Kidney (tissue), 14 donors: ENCODE measurements around the gene SEBOX. TPM values are rescaled to one million over a fixed set of nuclear protein-coding genes. Genes with fewer than 3 reads are reported as not detected.

Experiments used
- DNase-seq, 5 donors: peaks; one replicate each; pipeline ENCODE4 v3.0.0-alpha.2; 2013 to 2020
- FAIRE-seq: peaks from 2 replicates; lab custom pipeline; 2012; peaks lifted over from hg19 to GRCh38; lab: Jason Lieb, UNC
- H3K27ac ChIP-seq, 2 donors: one replicate each; pipeline ENCODE4 v1.7.0; 2013; ENCODE audit warnings: low read depth in 2 of 2, low read length in 2 of 2, inconsistent platforms in 1 of 2
- H3K27me3 ChIP-seq: one replicate; pipeline ENCODE4 v1.7.1; 2013; ENCODE audit warnings: low read length, inconsistent platforms; ENCODE audit not compliant: control insufficient read depth, insufficient read depth
- H3K36me3 ChIP-seq, 3 donors: one replicate each; pipeline versions ENCODE4 v1.7.0 to v1.7.1; 2013; ENCODE audit warnings: low read length in 3 of 3, control low read depth in 1 of 3, inconsistent platforms in 1 of 3; ENCODE audit not compliant: insufficient read depth in 3 of 3, control insufficient read depth in 2 of 3
- H3K4me1 ChIP-seq, 3 donors: one replicate each; pipeline versions ENCODE4 v1.7.0 to v1.7.1; 2013; ENCODE audit warnings: low read length in 3 of 3, inconsistent platforms in 1 of 3, low read depth in 1 of 3; ENCODE audit not compliant: control insufficient read depth in 2 of 3, insufficient read depth in 2 of 3
- H3K4me3 ChIP-seq, 3 donors: one replicate each; pipeline versions ENCODE4 v1.7.0 to v1.8.1; 2013; ENCODE audit warnings: low read length in 3 of 3, control low read depth in 1 of 3, inconsistent platforms in 1 of 3
- H3K9ac ChIP-seq, 3 donors: one replicate each; pipeline versions ENCODE4 v1.7.0 to v1.7.1; 2013; ENCODE audit warnings: low read length in 3 of 3, control low read depth in 1 of 3, inconsistent platforms in 1 of 3
- H3K9me3 ChIP-seq, 3 donors: one replicate each; pipeline versions ENCODE4 v1.7.0 to v1.7.1; 2013; ENCODE audit warnings: low read length in 3 of 3, control low read depth in 1 of 3, inconsistent platforms in 1 of 3; ENCODE audit not compliant: control insufficient read depth in 2 of 3, insufficient read depth in 1 of 3
- intact Hi-C: fragments of 100-400 bp; cut with DNase I; formaldehyde crosslinking; loops from one replicate; pipeline ENCODE4 v1.11.1; 2022
- polyA plus RNA-seq: library from polyadenylated mRNA; stranded (reverse); fragments of 350-450 nt; fragmentation: Illumina TruSeq; extraction: RNeasy Lipid Tissue Mini Kit (QIAGEN cat#74804); gene quantifications from one replicate; pipeline ENCODE4 v1.2.3, GENCODE V29; 2014; ENCODE audit warnings: low read depth, low replicate concordance; ENCODE audit not compliant: insufficient read depth
- total RNA-seq: library from RNA; stranded (reverse); fragmentation: NEBNext Ultra II Directional; extraction: Animal tissue kit (Norgen Biotek cat#: 25700); gene quantifications from one replicate; pipeline ENCODE4 v1.2.1, GENCODE V29; 2021
- TF ChIP-seq, protein P1 (sequence below): IDR thresholded peaks from 3 replicates; pipeline ENCODE4 v1.5.1; 2012; ENCODE audit warnings: mild to moderate bottlenecking, moderate library complexity, borderline replicate concordance; ENCODE audit not compliant: insufficient read depth; ENCODE audit errors: extremely low read depth
- donor health status: control.
- donor health status: control.
- donor health status: control.
- donor health status: control.
- donor health status: control.
- donor health status: DM: yes; HTN: yes; CAD: no.
- donor health status: Normal renal cell carcinoma (clear cell type).

SEBOX gene
- total and polyA plus RNA-seq, 2 donors from 2014 or later = not detected

DNA sequence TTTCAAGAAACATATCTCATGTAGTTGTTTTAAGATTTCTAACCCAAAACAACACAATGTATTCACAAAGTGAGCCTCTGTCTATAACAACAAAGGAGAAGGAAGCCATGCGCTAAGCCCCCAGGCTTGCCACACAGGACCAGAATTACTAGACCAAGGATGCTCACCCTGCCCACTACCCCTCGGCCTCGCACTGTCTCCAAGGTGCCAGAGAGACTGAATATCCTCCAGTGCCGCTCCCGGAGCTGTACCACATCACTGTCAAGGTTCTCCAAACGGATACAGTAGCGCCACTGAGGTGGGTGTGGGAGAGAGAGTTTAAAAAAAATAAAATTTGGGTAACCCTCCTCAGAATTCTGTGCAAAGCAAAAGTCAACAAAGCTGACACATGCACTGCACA is 14.7 kb downstream of the SEBOX start:
- FAIRE-seq (no peak), DNase-seq (peak in 1 of 5 donors; percentile 54)
- H3K36me3 ChIP-seq = peaks cover 8 to 89% (median 46%) of the 10 kb centered on the region in 3 donors

DNA sequence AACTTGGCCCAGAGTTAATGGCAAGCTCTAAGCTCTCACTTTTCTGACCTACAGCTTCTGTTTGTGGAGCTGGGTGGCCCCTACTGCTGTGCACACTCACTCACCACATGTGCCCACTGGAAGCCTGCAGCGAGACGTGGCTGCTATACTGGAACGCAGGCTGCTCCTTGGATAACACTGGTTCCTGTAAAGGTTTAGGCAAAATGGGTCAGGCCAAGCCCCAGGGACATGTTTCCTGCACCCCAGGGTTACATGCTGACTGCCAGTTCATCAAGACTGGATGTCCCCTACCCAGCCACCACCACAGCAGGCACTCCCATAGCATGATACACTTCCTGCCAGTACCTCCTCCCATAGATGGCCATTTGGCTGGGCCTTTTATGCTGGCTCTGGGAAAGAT is 16.0 kb downstream of the SEBOX start:
- Histone ChIP-seq H3K27ac (no peak overlapping the region), H3K27me3 (no peaks in the 10 kb centered on the region), H3K36me3 (peaks cover 8 to 89% (median 51%) of the 10 kb centered on the region in 3 donors), H3K4me3 (no peak overlapping the region), H3K9me3 (no peaks in the 10 kb centered on the region), H3K4me1 (peaks cover 0 to 40% (median 27%) of the 10 kb centered on the region in 3 donors), H3K9ac (no peak overlapping the region)
- intact Hi-C loops = no loop called here
- TF ChIP-seq, protein P1, sequence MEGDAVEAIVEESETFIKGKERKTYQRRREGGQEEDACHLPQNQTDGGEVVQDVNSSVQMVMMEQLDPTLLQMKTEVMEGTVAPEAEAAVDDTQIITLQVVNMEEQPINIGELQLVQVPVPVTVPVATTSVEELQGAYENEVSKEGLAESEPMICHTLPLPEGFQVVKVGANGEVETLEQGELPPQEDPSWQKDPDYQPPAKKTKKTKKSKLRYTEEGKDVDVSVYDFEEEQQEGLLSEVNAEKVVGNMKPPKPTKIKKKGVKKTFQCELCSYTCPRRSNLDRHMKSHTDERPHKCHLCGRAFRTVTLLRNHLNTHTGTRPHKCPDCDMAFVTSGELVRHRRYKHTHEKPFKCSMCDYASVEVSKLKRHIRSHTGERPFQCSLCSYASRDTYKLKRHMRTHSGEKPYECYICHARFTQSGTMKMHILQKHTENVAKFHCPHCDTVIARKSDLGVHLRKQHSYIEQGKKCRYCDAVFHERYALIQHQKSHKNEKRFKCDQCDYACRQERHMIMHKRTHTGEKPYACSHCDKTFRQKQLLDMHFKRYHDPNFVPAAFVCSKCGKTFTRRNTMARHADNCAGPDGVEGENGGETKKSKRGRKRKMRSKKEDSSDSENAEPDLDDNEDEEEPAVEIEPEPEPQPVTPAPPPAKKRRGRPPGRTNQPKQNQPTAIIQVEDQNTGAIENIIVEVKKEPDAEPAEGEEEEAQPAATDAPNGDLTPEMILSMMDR = no peak
- FAIRE-seq = no peak
- DNase-seq = no peak

More for the DNA sequence above, 14.7 kb downstream of the SEBOX start:
- Histone ChIP-seq H3K27ac (no peak overlapping the region), H3K9me3 (no peaks in the 10 kb centered on the region), H3K4me1 (peaks cover 0 to 35% (median 26%) of the 10 kb centered on the region in 3 donors), H3K9ac (no peak overlapping the region), H3K27me3 (no peaks in the 10 kb centered on the region), H3K4me3 (no peak overlapping the region)
- TF ChIP-seq, protein P1 = no peak
- intact Hi-C loops = no loop called here

DNA sequence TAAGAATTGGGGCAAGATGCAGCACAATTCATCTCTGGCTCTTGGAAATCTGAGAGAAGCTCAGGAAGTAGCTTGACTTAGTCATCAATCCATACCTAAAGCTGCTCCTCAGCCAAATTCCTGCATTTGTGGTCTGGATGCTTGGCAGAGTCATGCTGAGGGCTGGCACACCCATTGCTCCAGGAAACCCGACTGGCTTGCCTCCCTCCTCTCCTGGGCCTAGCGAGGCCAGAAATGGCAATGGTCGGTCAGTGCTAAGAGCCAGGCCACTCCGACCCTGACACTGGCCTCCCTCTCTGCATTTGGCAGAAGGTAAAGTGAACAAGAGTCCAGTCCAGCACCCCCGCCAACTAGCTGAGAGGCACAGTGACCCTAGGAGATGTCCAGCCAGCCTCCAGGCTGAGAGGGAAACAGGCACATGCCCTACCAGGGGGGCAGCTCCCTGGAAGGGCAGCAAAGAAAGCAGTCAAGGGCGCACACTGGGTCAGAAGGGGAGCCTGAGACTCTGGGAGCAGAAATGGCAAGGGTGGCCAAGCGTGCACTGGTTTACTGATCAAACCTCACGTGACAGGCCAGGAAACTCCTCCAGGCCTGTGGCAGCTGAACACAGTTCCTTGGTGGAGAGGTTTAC is 17.6 kb downstream of the SEBOX start:
- no peaks in the 10 kb centered on the region for H3K27me3 ChIP-seq
- peak overlapping the region in 1 of 3 donors; percentile 53 for H3K9ac ChIP-seq
- FAIRE-seq (no peak), DNase-seq (peak in 1 of 5 donors; percentile 81)
- TF ChIP-seq, protein P1 = no peak
- H3K36me3 ChIP-seq = peaks cover 5 to 86% (median 51%) of the 10 kb centered on the region in 3 donors
- peak overlapping the region; percentile 77 to 88 for H3K27ac ChIP-seq
- intact Hi-C loops = no loop called here
- H3K4me1 ChIP-seq = peaks cover 0 to 40% (median 27%) of the 10 kb centered on the region in 3 donors
- no peaks in the 10 kb centered on the region for H3K9me3 ChIP-seq
- H3K4me3 ChIP-seq = peak overlapping the region in 1 of 3 donors; percentile 16
